OCI-LY7 (cell line): ENCODE measurements around the gene COL20A1. TPM values are rescaled to one million over a fixed set of nuclear protein-coding genes. Genes with fewer than 3 reads are reported as not detected.
"Not testable (repeated sequence)": the region's sequence is repeated elsewhere in the genome, so short reads cannot be mapped to it uniquely, and the experiment has no call there.

Experiments
- BruUV-seq: library from RNA; stranded (reverse); fragments of 400-500 nt; replicated peaks from 2 replicates; lab custom pipeline; 2021; lab: Mats Ljungman, UMichigan
- CTCF ChIA-PET: fragments of 300-600 bp; sonication (Branson Sonifier 250); formaldehyde crosslinking; loops from one replicate; lab custom pipeline; 2022; ENCODE audit warnings: antibody characterized with exemption; ENCODE audit not compliant: unreplicated experiment; lab: Charles Lee
- POLR2A ChIA-PET: fragments of 300-600 bp; sonication (Branson Sonifier 250); formaldehyde crosslinking; loops from one replicate; lab custom pipeline; 2022; ENCODE audit warnings: antibody characterized with exemption; lab: Charles Lee
- DNase-seq: peaks from one replicate; pipeline ENCODE4 v3.0.0-alpha.2; 2015; ENCODE audit warnings: low spot score
- H2AFZ ChIP-seq: fragments of 200-600 bp; sonication (generic), shearing (Covaris generic); 2 replicates; pipeline ENCODE4 v1.6.1; 2014; ENCODE audit warnings: mild to moderate bottlenecking, antibody characterized with exemption, low read length, moderate library complexity
- H3K27ac ChIP-seq: fragments of 200-600 bp; sonication (generic); 2 replicates; pipeline ENCODE4 v1.5.1; 2014; ENCODE audit warnings: mixed run types, low read depth, mild to moderate bottlenecking, moderate library complexity, low read length, inconsistent platforms; ENCODE audit not compliant: poor library complexity, severe bottlenecking
- H3K36me3 ChIP-seq: fragments of 200-600 bp; sonication (generic); 2 replicates; pipeline ENCODE4 v1.6.1; 2014; ENCODE audit warnings: mild to moderate bottlenecking, antibody characterized with exemption, low read length, moderate library complexity, mixed read lengths; ENCODE audit not compliant: insufficient read depth
- H3K4me1 ChIP-seq: fragments of 200-600 bp; sonication (generic); 2 replicates; pipeline ENCODE4 v1.5.1; 2014; ENCODE audit warnings: mild to moderate bottlenecking, low read length; ENCODE audit not compliant: insufficient read depth, poor library complexity, severe bottlenecking
- H3K4me2 ChIP-seq: fragments of 200-600 bp; sonication (generic); 2 replicates; pipeline ENCODE4 v1.6.1; 2014; ENCODE audit warnings: mild to moderate bottlenecking, low read length
- H3K4me3 ChIP-seq: fragments of 200-600 bp; sonication (generic); 2 replicates; pipeline ENCODE4 v1.5.1; 2014; ENCODE audit warnings: mild to moderate bottlenecking, low read depth, low read length; ENCODE audit not compliant: poor library complexity, severe bottlenecking
- H3K79me2 ChIP-seq: fragments of 200-600 bp; sonication (generic); 2 replicates; pipeline ENCODE4 v1.6.1; 2016; ENCODE audit warnings: low read depth, mild to moderate bottlenecking, low read length, moderate library complexity, mixed read lengths; ENCODE audit not compliant: insufficient read depth
- H3K9me2 ChIP-seq: fragments of 200-600 bp; sonication (generic); 2 replicates; pipeline ENCODE4 v1.6.1; 2016; ENCODE audit warnings: mild to moderate bottlenecking, low read length, mixed read lengths; ENCODE audit not compliant: insufficient read depth
- H3K9me3 ChIP-seq: fragments of 200-600 bp; sonication (generic); 2 replicates; pipeline ENCODE4 v1.6.1; 2014; ENCODE audit warnings: mild to moderate bottlenecking, mixed run types, low read length, mixed read lengths
- H4K20me1 ChIP-seq: fragments of 200-600 bp; sonication (generic); 2 replicates; pipeline ENCODE4 v1.6.1; 2014; ENCODE audit warnings: mild to moderate bottlenecking, antibody characterized with exemption, low read length, moderate library complexity, mixed read lengths; ENCODE audit not compliant: insufficient read depth
- EZH2phosphoT487 ChIP-seq: fragments of 200-600 bp; sonication (generic); IDR thresholded peaks from 2 replicates; pipeline ENCODE4 v1.6.1; 2018; ENCODE audit warnings: low read depth, borderline replicate concordance, mild to moderate bottlenecking, mixed run types, antibody characterized with exemption, low read length, moderate library complexity, mixed read lengths
- intact Hi-C: fragments of 100-400 bp; cut with micrococcal nuclease; formaldehyde crosslinking; loops from one replicate; pipeline ENCODE4 v1.10.0; 2022; ENCODE audit not compliant: unreplicated experiment
- total RNA-seq, 2 experiments: library from RNA; depleted of rRNA in 1 of 2; stranded (reverse); fragments of >200 nt in 1 of 2; shearing (Covaris generic) in 1 of 2; gene quantifications; 2 replicates each; pipeline ENCODE4 v1.2.3, GENCODE V29; 2014 to 2022
- TF ChIP-seq, protein P1 (sequence below): fragments of 200-600 bp; sonication (generic); conservative IDR thresholded peaks from 2 replicates; pipeline ENCODE4 v1.5.1; 2014; ENCODE audit warnings: mild to moderate bottlenecking, antibody characterized with exemption, low read length, moderate library complexity, mixed read lengths

Gene COL20A1
- total RNA-seq, 2 experiments from 2014 or later: 0.15 TPM; not detected in 1

DNA sequence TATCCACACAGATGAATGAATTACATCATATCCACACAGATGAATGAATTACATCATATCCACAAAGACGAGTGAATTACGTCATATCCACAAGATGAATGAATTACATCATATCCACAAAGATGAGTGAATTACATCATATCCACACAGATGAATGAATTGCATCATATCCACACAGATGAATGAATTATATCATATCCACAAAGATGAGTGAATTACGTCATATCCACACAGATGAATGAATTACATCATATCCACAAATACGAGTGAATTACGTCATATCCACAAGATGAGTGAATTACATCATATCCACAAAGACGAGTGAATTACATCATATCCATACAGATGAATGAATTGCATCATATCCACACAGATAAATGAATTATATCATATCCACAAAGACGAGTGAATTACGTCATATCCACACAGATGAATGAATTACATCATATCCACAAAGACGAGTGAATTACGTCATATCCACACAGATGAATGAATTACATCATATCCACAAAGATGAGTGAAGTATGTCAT is 47.2 kb downstream of the COL20A1 start:
- CTCF ChIA-PET, intact Hi-C loops, H2AFZ ChIP-seq, H3K79me2 ChIP-seq, H3K4me2 ChIP-seq, POLR2A ChIA-PET, H3K27ac ChIP-seq, H4K20me1 ChIP-seq, H3K4me3 ChIP-seq, H3K4me1 ChIP-seq, H3K9me3 ChIP-seq, DNase-seq, BruUV-seq, H3K36me3 ChIP-seq, H3K9me2 ChIP-seq: not testable (repeated sequence)

- Histone ChIP-seq H3K9me3 (no peaks in the 10 kb centered on the region), H3K79me2 (no peaks in the 10 kb centered on the region), H3K4me2 (no peak overlapping the region), H4K20me1 (no peaks in the 10 kb centered on the region), H3K9me2 (no peaks in the 10 kb centered on the region), H3K27ac (no peak overlapping the region), H3K4me1 (no peaks in the 10 kb centered on the region), H3K4me3 (no peak overlapping the region), H3K36me3 (no peaks in the 10 kb centered on the region), H2AFZ (no peak overlapping the region)
- intact Hi-C loops: no loop called here
- CTCF ChIA-PET: no interaction called here
- BruUV-seq: no TSS peak
- no peak for TF ChIP-seq EZH2phosphoT487
- TF ChIP-seq, protein P1, sequence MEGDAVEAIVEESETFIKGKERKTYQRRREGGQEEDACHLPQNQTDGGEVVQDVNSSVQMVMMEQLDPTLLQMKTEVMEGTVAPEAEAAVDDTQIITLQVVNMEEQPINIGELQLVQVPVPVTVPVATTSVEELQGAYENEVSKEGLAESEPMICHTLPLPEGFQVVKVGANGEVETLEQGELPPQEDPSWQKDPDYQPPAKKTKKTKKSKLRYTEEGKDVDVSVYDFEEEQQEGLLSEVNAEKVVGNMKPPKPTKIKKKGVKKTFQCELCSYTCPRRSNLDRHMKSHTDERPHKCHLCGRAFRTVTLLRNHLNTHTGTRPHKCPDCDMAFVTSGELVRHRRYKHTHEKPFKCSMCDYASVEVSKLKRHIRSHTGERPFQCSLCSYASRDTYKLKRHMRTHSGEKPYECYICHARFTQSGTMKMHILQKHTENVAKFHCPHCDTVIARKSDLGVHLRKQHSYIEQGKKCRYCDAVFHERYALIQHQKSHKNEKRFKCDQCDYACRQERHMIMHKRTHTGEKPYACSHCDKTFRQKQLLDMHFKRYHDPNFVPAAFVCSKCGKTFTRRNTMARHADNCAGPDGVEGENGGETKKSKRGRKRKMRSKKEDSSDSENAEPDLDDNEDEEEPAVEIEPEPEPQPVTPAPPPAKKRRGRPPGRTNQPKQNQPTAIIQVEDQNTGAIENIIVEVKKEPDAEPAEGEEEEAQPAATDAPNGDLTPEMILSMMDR: no peak
- no peak for DNase-seq
- POLR2A ChIA-PET: no interaction called here
Measured at GRCh38 chr20:63342561-63343459, 49.8 kb downstream of the COL20A1 start.

DNA sequence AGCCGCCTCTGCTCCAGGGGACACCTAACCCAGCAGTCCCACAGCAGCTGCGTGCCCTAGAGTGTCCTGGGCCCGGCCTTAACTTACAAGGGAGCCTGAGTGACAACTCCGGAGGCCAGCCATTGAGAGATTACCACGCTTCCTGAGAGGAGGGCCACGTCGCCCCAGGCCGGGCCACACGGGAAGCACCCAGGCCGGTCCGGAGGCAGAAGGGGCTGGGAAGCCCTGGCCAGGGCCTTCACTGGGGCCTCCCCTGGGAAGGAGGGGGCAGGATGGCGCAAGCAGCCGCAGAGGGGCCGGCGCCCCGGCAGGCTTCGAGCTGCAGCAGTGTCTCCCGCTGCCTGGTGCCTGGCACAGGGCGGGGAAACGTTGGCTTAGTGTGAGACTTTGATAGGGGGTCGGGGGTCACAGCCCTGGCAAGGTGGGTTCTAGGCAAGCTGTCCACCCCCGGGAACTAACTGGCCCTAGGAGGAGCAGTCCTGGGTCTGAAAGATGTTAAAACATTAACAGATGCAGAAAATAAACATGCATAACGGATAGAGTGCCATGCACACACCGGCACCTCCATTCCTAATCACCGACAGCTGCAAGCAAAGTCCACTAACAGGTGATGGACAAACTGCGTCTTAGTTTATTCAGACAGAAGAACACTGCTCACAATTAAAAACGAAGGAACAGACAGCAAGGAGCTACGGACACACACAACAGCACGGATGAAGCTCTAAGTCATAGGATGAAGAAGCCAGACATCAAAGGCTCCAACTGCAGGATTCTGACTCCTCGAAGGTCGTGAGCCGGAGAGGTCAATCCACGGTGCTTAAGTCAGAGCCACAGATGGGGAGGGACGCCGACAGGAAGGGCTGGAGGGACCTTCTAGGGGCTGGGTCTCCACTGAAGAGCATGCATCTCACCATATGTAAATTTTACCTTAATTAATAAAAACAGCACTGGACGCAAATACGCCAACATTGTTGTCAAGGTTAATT is 50.8 kb downstream of the COL20A1 start:
- H3K4me1 ChIP-seq: no peaks in the 10 kb centered on the region
- ChIA-PET CTCF (no interaction called here), POLR2A (interaction anchor here (0.5 kb wide), 1 partner anchor 528 kb away, joined by 3 read pairs; no protein-coding TSS in a partner anchor)
- no peaks in the 10 kb centered on the region for H3K36me3 ChIP-seq
- no peak overlapping the region for H3K27ac ChIP-seq
- TF ChIP-seq, protein P1: no peak
- no peak for TF ChIP-seq EZH2phosphoT487
- intact Hi-C loops: no loop called here
- H3K4me2 ChIP-seq: no peak overlapping the region
- BruUV-seq: no TSS peak
- H3K4me3 ChIP-seq: no peak overlapping the region
- no peak overlapping the region for H2AFZ ChIP-seq
- no peak for DNase-seq
- H4K20me1 ChIP-seq: no peaks in the 10 kb centered on the region
- H3K9me2 ChIP-seq: no peaks in the 10 kb centered on the region
- H3K9me3 ChIP-seq: no peaks in the 10 kb centered on the region
- no peaks in the 10 kb centered on the region for H3K79me2 ChIP-seq
